SU-DHL-6 (cell line): Measurements from ENCODE around the gene GALNT9.

Source experiments
- CTCF ChIP-seq: fragments of 200-600 bp; sonication (generic); IDR thresholded peaks from one replicate; pipeline ENCODE4 v1.5.1; 2017; ENCODE audit warnings: antibody characterized with exemption, mild to moderate bottlenecking, low read length, moderate library complexity; ENCODE audit not compliant: insufficient read depth, poor library complexity, severe bottlenecking
- EZH2phosphoT487 ChIP-seq: fragments of 200-600 bp; sonication (generic), shearing (Covaris generic); conservative IDR thresholded peaks from 2 replicates; pipeline ENCODE4 v1.6.1; 2018; ENCODE audit warnings: mild to moderate bottlenecking, antibody characterized with exemption, low read length, moderate library complexity, mixed read lengths

- no peak for TF ChIP-seq CTCF
- no peak for TF ChIP-seq EZH2phosphoT487
Observed at GRCh38 chr12:132163911-132164288, 165.5 kb downstream of the GALNT9 start.
